Measurements from ENCODE around the gene RARG. TPM values are rescaled to one million over a fixed set of nuclear protein-coding genes. Genes with fewer than 3 reads are reported as not detected.
"Not testable (repeated sequence)": the region's sequence is repeated elsewhere in the genome, so short reads cannot be mapped to it uniquely, and the experiment has no call there.

Gene RARG
- total RNA-seq, 2 donors from 2014 or later: 36.7 to 37.3 TPM

DNA sequence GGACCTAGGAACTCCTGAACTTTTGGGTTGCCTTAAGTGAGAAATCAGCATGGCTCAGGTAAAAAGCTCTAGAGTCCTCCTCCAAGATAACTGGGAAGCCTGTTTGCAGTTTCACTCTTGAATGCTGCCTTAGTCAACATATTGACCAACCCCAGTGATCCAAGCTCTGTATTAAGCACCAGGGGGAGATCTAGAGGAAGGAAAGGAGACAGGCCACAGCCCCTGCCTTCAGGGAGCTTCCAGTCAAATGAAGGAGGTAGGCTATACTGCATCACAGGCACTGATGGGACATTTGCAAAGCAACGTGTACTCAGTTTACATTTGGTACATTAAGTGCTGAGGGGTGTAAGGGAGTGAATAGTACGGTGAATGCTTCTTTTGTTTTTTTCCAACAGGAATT lies 50.1 kb downstream of the RARG start:
- H3K4me3 Mint-ChIP-seq: peak overlapping the region; percentile 88 to 97
- no peaks in the 10 kb centered on the region for H3K27me3 Mint-ChIP-seq (ENCODE audit: low read depth)
- H3K27ac Mint-ChIP-seq: peak overlapping the region; percentile 70
- ATAC-seq (replicated peaks in 1 of 2) (no peak), DNase-seq (no peak)
- peaks cover 15 to 28% of the 10 kb centered on the region in 2 donors for H3K36me3 Mint-ChIP-seq (ENCODE audit: insufficient read depth in 2 of 2)
- H3K4me1 Mint-ChIP-seq (ENCODE audit: low read depth): peaks cover 52% of the 10 kb centered on the region
- no peaks in the 10 kb centered on the region for H3K9me3 Mint-ChIP-seq

DNA sequence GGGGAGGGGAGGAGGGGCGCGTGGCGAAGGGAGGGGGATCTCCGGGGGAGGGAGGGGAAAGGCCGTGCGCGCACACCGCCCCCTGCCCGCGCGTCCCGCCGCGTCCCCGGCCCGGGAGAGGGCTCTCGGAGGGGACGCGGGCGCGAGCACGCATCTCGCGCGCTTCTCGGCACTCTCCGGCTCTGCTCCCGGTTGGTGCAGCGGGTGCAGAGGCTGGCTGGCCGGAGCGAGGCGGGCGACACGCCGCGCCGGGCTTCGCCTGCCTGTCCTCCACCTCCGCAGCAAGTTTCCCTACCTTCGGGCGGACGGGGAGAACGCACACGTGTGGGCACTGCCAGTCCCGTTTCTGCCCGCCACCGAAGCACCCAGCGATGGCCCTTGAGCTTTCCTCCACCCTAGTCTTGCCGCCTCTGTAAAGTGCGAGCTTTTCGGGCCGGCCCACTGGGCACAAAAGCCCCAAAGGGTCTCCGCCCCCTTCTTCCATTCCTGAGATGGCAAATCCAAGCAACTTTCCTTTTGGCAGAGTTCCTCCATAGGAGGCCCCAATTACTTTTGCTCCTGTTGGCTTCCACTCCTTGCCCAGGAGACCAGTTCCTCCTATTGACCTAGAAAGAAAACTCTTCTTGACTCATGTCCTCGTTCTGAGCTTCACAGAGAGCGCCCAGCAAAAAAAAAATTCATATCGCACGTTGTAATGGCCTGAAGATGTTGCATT lies 50.9 kb downstream of the RARG start:
- peak; percentile 84 for DNase-seq
- peaks cover 52% of the 10 kb centered on the region for H3K4me1 Mint-ChIP-seq (ENCODE audit: low read depth)
- peaks cover 15 to 24% of the 10 kb centered on the region in 2 donors for H3K36me3 Mint-ChIP-seq (ENCODE audit: insufficient read depth in 2 of 2)
- no peaks in the 10 kb centered on the region for H3K27me3 Mint-ChIP-seq (ENCODE audit: low read depth)
- peak; percentile 64 to 66 for ATAC-seq (replicated peaks in 1 of 2)
- H3K4me3 Mint-ChIP-seq: peak overlapping the region; percentile 88 to 97
- H3K27ac Mint-ChIP-seq: peak overlapping the region; percentile 70
- no peaks in the 10 kb centered on the region for H3K9me3 Mint-ChIP-seq

DNA sequence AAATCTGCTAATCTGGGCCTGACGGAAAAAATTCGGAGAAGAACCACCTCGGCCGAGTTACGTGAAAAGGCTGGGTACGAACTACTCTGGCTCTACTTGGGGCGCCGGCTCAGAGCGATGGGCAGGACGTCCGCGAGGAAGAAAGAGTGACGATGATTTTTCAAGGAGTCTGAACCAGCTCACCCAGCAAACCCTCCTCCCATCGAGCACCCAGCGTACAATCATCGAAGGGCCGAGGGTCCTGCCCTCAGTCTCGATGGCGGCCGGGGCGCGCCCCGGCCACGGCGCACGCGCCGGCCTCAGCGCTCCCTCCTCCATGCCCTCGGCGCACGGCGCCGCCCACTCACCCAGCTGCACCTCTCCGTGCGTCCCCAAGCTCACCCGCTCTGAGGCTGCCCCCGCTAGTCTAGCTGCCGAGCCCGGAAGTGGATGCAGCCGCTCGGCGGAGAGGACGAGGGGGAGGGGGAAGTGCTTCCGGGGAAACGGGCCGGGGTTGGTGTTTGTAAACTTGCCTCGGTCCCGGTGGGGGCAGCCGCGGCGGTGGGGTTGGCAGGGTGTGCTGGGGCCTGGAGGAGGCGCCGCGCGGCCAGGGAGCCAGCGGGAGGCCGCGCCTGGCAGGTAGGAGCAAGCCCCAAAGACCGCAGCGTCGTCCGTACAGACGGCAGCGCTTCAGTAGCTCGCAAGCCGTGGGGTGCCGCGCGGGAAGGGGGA lies 51.6 kb downstream of the RARG start, which contains the start of the genes CSAD and ZNF740:
Gene CSAD, minus strand, starts transcription at position 706 of the 711 bp plus-strand sequence. CDS start 7,455 bp downstream, outside the sequence.
Gene ZNF740, plus strand, starts transcription at position 503 of the 711 bp plus-strand sequence. CDS start 1,262 bp downstream, outside the sequence.
- peaks cover 59% of the 10 kb centered on the region for H3K4me1 Mint-ChIP-seq (ENCODE audit: low read depth)
- H3K27me3 Mint-ChIP-seq (ENCODE audit: low read depth): no peaks in the 10 kb centered on the region
- no peaks in the 10 kb centered on the region for H3K9me3 Mint-ChIP-seq
- DNase-seq: peak; percentile 98 to 99
- ATAC-seq (replicated peaks in 1 of 2): peak; percentile 96
- H3K36me3 Mint-ChIP-seq (ENCODE audit: insufficient read depth in 2 of 2): peaks cover 15 to 20% of the 10 kb centered on the region in 2 donors
- H3K4me3 Mint-ChIP-seq: peak within 1 kb of the TSS; percentile 94 to 97
- peak within 1 kb of the TSS; percentile 93 for H3K27ac Mint-ChIP-seq

DNA sequence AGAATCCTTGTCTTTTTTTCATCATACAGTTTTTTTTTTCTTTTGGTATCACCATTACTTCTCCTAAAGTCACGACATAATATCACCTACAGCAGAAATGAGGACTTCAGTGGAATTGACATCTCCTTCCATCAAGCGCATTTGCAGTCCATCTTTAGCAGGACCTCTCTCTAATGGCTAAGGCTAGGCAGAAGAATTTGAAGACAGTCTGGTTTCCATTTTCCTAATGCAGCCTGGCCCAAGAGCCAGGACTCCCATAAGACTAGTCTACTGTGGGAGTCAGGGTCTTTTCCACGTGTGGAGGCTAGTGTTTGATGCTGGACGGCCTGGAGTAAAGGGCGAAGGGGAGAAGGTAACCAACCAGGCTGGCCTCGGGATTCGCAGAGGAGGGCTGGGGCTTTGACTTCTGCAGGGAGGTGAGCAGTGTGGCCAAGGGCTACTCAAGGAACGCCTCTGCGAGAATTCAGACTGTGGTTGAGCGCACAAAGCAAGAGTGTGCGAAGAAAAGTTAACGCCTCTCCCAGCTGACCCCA lies 52.3 kb downstream of the RARG start:
- Mint-ChIP-seq H3K27me3 (ENCODE audit: low read depth) (no peaks in the 10 kb centered on the region), H3K4me3 (peak overlapping the region; percentile 88 to 94), H3K9me3 (no peaks in the 10 kb centered on the region), H3K36me3 (ENCODE audit: insufficient read depth in 2 of 2) (peaks cover 15 to 20% of the 10 kb centered on the region in 2 donors), H3K4me1 (ENCODE audit: low read depth) (peaks cover 61% of the 10 kb centered on the region), H3K27ac (peak overlapping the region; percentile 93)
- DNase-seq: no peak
- peak; percentile 3 to 8 for ATAC-seq (replicated peaks in 1 of 2)

GRCh38 chr12:53178803-53179202 lies 53.2 kb downstream of the RARG start:
- not testable (repeated sequence) for DNase-seq; H3K9me3 Mint-ChIP-seq; ATAC-seq (replicated peaks in 1 of 2); H3K27me3 Mint-ChIP-seq (ENCODE audit: low read depth)
- Mint-ChIP-seq H3K27ac (peak overlapping the region; percentile 93), H3K36me3 (ENCODE audit: insufficient read depth in 2 of 2) (peaks cover 12 to 20% of the 10 kb centered on the region in 2 donors), H3K4me1 (ENCODE audit: low read depth) (peaks cover 52% of the 10 kb centered on the region), H3K4me3 (peak overlapping the region; percentile 88 to 94)

- Mint-ChIP-seq H3K36me3 (ENCODE audit: insufficient read depth in 2 of 2) (peaks cover 9 to 13% of the 10 kb centered on the region in 2 donors), H3K4me1 (ENCODE audit: low read depth) (peaks cover 38% of the 10 kb centered on the region)
- H3K27me3 Mint-ChIP-seq (ENCODE audit: low read depth); H3K9me3 Mint-ChIP-seq; ATAC-seq (replicated peaks in 1 of 2); DNase-seq; H3K4me3 Mint-ChIP-seq; H3K27ac Mint-ChIP-seq: not testable (repeated sequence)
Measured at GRCh38 chr12:53177447-53177846, 54.6 kb downstream of the RARG start.

- DNase-seq (no peak), ATAC-seq (replicated peaks in 1 of 2) (no peak)
- H3K27me3 Mint-ChIP-seq (ENCODE audit: low read depth): no peaks in the 10 kb centered on the region
- H3K4me1 Mint-ChIP-seq (ENCODE audit: low read depth): peaks cover 31% of the 10 kb centered on the region
- no peak overlapping the region for H3K27ac Mint-ChIP-seq
- no peaks in the 10 kb centered on the region for H3K9me3 Mint-ChIP-seq
- no peak overlapping the region for H3K4me3 Mint-ChIP-seq
- H3K36me3 Mint-ChIP-seq (ENCODE audit: insufficient read depth in 2 of 2): peaks cover 4 to 8% of the 10 kb centered on the region in 2 donors
Measured at GRCh38 chr12:53176750-53177149, 55.3 kb downstream of the RARG start.

DNA sequence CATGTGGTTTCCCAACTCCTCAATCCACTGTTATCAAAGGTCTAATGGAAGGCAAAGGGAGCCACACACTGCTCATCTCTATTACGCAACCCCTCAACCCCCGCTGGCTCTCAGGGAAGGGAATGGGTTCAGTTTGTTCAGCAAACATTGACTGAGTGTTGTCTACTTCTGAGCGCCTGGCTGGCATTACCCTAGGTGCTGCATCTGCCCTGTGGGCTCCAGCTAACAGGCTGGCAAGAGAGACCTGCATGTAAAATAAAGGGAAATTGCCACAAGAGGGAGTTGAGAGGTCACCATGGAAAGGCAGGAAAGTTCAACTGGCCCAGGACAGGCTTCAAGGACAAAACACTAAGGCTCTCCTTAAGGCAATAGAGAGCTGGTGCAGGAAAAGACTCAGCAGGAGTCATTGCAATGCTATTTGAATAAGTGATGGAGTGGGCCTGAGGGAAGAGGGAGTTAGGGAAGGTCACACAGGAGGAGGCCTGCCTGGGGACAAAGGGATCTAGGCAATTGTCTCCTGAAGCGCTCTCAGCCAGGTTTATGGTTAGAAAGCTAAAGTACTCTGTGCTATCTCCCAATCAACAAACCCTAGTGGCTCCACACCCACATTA lies 57.0 kb downstream of the RARG start:
- ATAC-seq (replicated peaks in 1 of 2) (no peak), DNase-seq (no peak)
- no peak overlapping the region for H3K27ac Mint-ChIP-seq
- peaks cover 0 to 1% of the 10 kb centered on the region in 2 donors for H3K36me3 Mint-ChIP-seq (ENCODE audit: insufficient read depth in 2 of 2)
- H3K4me1 Mint-ChIP-seq (ENCODE audit: low read depth): peaks cover 24% of the 10 kb centered on the region
- no peak overlapping the region for H3K4me3 Mint-ChIP-seq
- no peaks in the 10 kb centered on the region for H3K27me3 Mint-ChIP-seq (ENCODE audit: low read depth)
- H3K9me3 Mint-ChIP-seq: no peaks in the 10 kb centered on the region

DNA sequence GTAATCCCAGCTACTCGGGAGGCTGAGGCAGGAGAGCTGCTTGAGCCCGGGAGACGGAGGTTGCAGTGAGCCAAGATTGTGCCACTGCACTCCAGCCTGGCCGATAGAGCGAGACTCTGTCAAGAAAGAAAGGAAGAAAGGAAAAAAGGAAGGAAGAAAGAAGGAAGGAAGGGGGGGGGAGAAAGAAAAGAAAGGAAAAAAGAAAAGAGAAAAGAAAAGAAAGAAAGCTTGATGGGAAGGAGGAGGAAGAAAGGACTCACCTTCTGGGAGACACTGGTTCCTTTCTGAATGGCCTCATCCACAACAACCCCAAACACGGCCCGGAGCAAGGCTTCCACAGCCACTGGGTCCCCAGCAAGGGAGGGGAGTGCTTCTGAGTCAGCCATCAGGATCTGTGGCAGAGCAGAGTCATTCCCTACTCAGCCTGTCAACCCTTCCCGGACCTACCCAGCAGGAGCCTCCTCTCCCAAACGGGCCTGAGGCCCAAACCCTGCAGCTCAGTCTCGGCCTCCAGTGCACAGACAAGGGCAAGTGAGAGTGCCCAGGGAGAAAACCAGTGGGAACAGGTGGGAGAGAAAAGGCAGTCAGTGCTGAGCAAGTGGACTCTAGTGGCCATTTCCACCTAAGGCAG lies 58.8 kb downstream of the RARG start:
- H3K36me3 Mint-ChIP-seq (ENCODE audit: insufficient read depth in 2 of 2): peaks cover 0 to 1% of the 10 kb centered on the region in 2 donors
- no peak overlapping the region for H3K27ac Mint-ChIP-seq
- ATAC-seq (replicated peaks in 1 of 2) (no peak), DNase-seq (no peak)
- H3K9me3 Mint-ChIP-seq: no peaks in the 10 kb centered on the region
- no peaks in the 10 kb centered on the region for H3K27me3 Mint-ChIP-seq (ENCODE audit: low read depth)
- peaks cover 12% of the 10 kb centered on the region for H3K4me1 Mint-ChIP-seq (ENCODE audit: low read depth)
- no peak overlapping the region for H3K4me3 Mint-ChIP-seq

DNA sequence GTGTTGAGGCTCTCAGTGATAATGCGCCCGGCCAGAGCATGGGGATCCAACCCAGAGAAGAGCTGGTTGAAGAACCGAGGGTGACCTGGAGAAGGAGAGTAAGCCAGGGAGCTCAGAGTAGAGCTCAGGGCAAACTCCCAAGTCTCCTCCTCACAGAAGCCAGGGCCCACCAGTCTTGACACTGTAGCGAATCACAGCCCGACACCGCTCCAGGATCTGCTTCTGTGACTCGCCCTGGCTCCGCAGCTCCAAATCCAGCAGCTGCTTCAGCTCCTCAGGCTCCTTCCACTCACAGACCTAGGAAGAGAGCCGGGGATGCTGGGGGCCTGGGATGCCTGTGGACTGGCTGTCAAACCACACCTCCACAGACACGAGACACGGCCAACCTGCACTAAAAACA lies 59.7 kb downstream of the RARG start:
- DNase-seq (no peak), ATAC-seq (replicated peaks in 1 of 2) (no peak)
- no peaks in the 10 kb centered on the region for H3K9me3 Mint-ChIP-seq
- H3K27ac Mint-ChIP-seq: no peak overlapping the region
- H3K27me3 Mint-ChIP-seq (ENCODE audit: low read depth): no peaks in the 10 kb centered on the region
- peaks cover 12% of the 10 kb centered on the region for H3K4me1 Mint-ChIP-seq (ENCODE audit: low read depth)
- H3K4me3 Mint-ChIP-seq: no peak overlapping the region
- peaks cover 0 to 1% of the 10 kb centered on the region in 2 donors for H3K36me3 Mint-ChIP-seq (ENCODE audit: insufficient read depth in 2 of 2)

DNA sequence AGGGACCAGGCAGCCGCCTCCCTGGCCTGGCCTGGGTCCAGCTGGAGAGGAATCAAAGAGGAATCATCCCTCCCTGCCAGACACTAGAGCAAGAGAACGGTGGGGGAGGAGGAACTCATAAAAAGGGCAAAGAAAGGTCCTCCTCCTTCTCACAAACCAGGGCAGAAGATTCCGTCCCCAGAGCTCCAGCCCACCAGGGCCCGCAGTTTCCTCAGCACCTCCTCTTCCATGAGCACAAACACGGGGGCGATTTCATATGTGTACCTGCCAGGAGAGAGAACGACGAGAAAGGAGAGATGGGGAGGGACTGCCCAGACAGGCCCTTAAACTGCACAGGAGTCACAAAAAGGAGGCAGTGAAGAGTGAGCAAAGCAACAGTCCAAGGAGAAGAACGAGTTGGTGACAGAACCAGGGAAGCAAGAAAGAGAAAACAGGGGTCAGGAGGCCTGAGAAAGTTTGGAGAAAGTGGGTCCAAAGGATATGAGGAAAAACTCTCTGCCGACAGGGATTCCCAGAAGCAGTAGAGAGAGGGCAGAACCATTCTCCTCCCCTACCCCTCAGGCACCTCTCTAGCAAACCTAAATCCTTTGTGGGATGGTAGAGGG lies 60.2 kb downstream of the RARG start:
- H3K27me3 Mint-ChIP-seq (ENCODE audit: low read depth): no peaks in the 10 kb centered on the region
- H3K4me3 Mint-ChIP-seq: no peak overlapping the region
- peaks cover 0 to 1% of the 10 kb centered on the region in 2 donors for H3K36me3 Mint-ChIP-seq (ENCODE audit: insufficient read depth in 2 of 2)
- ATAC-seq (replicated peaks in 1 of 2): no peak
- H3K27ac Mint-ChIP-seq: no peak overlapping the region
- no peaks in the 10 kb centered on the region for H3K9me3 Mint-ChIP-seq
- peaks cover 12% of the 10 kb centered on the region for H3K4me1 Mint-ChIP-seq (ENCODE audit: low read depth)
- no peak for DNase-seq
